GM18858 (cell line): ENCODE results near the gene RHBDF2.
A peak's percentile ranks its signal among the peaks of the same experiment; 100 is the strongest.

Experiments used
- ATAC-seq: cut with Tn5 transposase; IDR thresholded peaks from one replicate; pipeline ENCODE4 v1.9.1; 2021; ENCODE audit not compliant: unreplicated experiment

RHBDF2 gene

GRCh38 chr17:76467366-76467765 is 33.9 kb downstream of the RHBDF2 start, which contains the start of gene AANAT:
AANAT (plus strand) TSS chr17:76467603; CDS start chr17:76468747, 1,144 bp downstream.
- no peak for ATAC-seq

DNA sequence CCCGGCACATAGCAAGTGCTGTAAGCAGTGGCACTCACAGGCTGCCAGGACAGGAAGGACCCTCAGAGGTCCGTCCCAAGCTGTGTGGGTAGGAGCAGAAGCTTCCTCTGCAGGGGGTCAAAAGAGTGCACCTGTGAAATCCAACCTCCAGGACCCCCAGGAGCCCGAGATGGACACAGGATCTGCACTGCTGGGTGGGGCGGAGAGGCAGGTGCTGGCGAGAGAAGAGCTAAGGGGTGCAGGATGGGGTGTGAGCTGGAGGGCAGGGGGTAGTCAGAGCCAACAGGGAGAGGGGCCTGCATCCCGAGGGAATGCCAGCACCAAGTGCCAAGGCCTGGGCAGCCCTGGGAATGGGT is 34.5 kb downstream of the RHBDF2 start:
- ATAC-seq: no peak

- ATAC-seq: no peak
Measured at GRCh38 chr17:76462556-76463290, 38.5 kb downstream of the RHBDF2 start.

- ATAC-seq: no peak
Measured at GRCh38 chr17:76461765-76462555, 39.3 kb downstream of the RHBDF2 start.

DNA sequence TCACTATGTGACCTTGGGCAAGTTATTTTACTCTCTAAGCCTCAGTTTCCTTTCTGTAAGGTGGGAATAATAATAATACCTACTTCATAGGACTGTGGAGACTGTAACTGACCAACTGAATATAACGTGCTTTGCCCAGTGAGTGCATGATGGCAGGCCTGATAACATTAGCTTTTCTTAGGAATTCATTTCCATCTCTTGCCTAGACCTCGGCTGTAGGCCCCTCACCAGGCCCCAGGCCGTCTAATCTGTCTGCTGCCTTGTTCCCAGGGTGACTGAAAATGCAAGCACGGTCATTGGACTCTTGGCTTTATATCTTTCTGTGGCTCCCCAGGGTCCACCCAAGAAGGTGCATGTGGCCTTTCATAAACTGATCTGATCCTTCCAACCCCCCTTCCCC is 41.5 kb downstream of the RHBDF2 start:
- no peak for ATAC-seq

DNA sequence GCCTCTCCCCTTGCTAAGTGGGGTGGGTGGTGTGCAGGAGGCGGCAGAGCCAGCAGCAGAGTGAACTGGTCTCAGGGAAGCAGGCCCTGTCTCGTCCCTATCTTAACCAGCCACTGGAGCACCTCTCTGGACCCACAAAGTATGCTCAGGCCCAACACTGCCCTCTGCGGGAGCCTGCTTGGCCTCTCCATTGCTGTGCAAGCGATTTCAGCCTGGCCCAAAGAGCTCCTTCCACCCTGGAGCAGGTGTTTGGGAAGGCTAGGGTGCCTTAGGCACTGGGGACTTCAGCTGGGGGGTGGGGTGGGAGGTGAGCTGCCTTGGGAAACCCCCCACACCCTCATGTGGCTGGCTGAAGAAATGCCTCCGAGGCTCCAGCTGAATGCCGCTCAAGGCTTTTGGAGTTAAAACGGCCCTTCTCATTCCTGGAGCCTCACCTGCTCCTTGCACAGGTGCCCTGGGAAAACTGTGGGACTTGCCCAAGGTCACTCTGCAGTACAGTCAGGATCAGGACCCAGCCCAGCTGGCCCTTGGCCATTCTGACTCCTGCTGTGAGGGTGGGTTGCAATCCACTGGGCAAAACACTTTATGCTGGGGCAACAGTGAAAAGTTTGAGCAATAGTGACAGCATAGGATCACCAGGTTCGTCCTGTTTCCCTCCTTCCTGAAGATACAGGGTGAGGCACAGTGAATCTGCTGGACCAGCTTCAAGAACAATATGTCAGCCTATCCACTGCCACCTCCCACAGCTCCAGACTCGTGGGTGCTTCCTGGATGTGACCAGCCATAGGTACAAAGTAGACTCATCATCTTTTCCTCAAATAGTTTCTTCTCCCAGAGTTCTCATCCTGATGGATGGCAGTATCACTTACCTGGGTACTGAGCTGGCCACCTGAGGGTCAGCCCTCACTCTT is 42.4 kb downstream of the RHBDF2 start:
- no peak for ATAC-seq

DNA sequence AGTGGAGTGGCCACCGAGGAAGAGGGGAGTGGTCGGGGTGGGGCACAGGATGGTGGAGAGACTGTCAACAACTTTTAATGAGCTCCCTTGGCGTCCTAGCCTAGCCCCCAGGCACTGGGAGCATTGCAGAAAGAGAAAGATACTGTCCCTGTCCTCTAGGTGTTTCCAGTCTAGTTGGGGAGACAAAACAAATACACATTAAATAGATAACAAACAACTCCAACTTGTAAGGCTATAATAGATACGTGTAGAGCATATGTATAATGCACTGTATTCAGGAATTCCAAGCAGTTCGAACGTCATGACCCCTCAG is 47.8 kb downstream of the RHBDF2 start:
- ATAC-seq: no peak

DNA sequence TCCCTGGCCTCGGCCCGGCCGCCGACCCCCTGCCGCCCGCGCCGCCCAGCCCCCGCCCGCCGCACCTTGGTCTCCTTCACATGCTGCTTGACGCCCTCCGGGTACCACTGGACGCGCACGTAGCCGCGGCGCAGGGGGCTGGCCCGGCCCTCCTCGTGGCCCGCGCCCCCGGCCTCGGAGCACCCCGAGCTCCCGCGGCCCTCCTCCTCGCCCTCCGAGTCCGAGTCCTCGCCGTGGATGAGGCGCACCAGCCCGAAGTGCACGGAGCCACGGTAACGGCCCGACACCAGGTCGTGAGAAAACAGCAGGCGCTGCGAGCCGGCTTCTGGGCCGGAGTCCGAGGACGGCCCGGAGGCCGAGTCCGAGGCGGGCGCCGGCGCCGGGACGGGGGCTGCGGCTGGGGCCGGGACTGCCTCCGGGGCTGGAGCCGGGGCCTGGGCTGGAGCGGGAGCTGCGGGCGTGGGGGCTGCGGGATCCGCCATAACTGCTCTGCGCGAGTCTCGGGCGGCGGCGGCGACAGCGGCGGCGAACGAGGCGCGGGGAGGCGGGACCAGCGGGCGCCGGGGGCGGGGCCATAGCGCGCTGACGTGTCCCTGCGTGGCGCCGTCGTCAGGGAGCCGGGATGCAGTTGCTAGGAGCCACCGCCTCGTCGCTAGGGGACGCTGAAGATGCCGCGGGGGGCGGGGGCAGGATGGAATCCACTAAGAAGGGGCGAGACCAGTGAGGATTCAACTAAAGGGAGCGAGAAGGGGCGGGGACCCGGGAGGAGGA is 48.4 kb downstream of the RHBDF2 start, which contains the start of gene UBE2O:
Gene UBE2O (minus strand): TSS at position 493 of the 771 bp plus-strand sequence. CDS start 11 bp downstream, at position 482.
- ATAC-seq: peak; percentile 55

- ATAC-seq: no peak
Measured at GRCh38 chr17:76452127-76452659, 49.0 kb downstream of the RHBDF2 start.

GRCh38 chr17:76451506-76451905 is 49.7 kb downstream of the RHBDF2 start:
- ATAC-seq: no peak

DNA sequence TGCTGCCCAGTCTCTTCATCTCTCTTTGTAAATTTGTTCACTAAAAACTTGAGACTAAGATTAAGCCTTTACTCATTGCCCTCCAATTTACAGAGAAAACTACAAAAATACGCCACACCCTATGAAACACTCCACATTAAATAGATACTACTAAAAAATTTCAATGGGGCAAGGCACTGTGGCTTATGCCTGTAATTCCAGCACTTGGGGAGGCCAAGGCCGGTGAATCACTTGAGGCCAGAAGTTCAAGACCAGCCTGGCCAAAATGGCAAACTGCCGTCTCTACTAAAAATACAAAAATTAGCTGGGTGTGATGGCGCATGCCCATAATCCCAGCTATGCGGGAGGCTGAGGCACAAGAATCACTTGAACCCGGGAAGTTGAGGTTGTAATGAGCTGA is 52.1 kb downstream of the RHBDF2 start:
- no peak for ATAC-seq

GRCh38 chr17:76447931-76448652 is 53.1 kb downstream of the RHBDF2 start:
- ATAC-seq: no peak

- ATAC-seq: no peak
Measured at GRCh38 chr17:76446449-76447231, 54.6 kb downstream of the RHBDF2 start.

- ATAC-seq: no peak
Measured at GRCh38 chr17:76445697-76446448, 55.4 kb downstream of the RHBDF2 start.

DNA sequence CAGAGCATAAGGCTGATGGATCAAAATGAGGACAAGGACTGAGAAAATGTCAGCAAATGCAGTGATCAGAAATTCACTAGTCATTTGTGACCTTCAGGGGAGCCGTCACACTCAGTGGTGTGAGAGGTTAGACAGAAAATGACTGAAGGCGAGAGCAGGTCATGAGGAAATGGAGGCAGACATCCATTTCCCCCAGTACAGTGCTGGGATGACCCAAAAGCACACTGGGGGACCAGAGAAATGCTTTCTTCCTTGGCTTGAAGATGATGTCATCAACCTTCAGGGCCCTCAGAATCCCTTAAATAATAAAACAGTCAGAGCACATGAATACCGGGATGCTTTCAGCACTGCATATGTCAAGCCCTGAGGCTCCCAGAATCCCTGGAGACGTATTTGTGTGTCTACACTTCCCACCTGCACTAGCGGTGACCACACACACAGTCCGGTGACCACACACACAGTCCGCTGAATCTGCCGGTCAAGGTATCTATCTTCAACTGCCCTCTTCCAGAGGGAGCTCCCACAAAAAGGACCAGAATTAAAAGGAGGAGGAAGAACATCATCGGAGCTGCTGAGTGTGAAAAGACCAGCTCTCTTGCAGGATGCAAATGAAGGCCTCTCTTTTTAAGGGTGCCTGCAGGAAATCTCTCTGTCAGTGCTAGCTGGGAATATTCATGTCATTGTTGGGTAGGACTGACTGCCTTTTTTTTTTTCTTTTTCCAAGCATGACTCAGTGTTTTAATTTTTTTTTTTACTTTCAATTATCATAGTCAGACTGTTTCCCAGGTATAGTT is 56.5 kb downstream of the RHBDF2 start:
- ATAC-seq: no peak

GRCh38 chr17:76442341-76443338 is 58.6 kb downstream of the RHBDF2 start:
- ATAC-seq: no peak
